ENCODE measurements around the gene SUCO. TPM values are rescaled to one million over a fixed set of nuclear protein-coding genes. Genes with fewer than 3 reads are reported as not detected.

The SUCO gene
- total and polyA plus RNA-seq, 2 of the 8 experiments (the other 6 are each of a cell fraction or from before 2014, with no cell fraction given): 8.3 to 35.8 TPM

GRCh38 chr1:172661107-172661506 lies 128.2 kb downstream of the SUCO start (continued):
- no peak for TF ChIP-seq CHD7 (IDR thresholded peaks at IDR 0.05; ENCODE audit: insufficient replicate concordance, low read length)
- no peak for TF ChIP-seq TCF12 (IDR thresholded peaks at IDR 0.05; ENCODE audit: low read depth, low read length)
- TF ChIP-seq JUN (IDR thresholded peaks at IDR 0.05; ENCODE audit: low read depth, low read length): no peak
- TF ChIP-seq MAFK (IDR thresholded peaks at IDR 0.05; ENCODE audit: low read depth, low read length): no peak
- TF ChIP-seq FOSL1 (IDR thresholded peaks at IDR 0.05; ENCODE audit: insufficient read depth, low read depth, low read length): no peak
- TF ChIP-seq TBP (IDR thresholded peaks at IDR 0.05; ENCODE audit: low read depth, low read length): no peak
- TF ChIP-seq RNF2 (IDR thresholded peaks at IDR 0.05; ENCODE audit: borderline replicate concordance, low read depth, low read length, missing control alignments, poor library complexity, severe bottlenecking): no peak
- no peak for TF ChIP-seq USF2 (IDR thresholded peaks at IDR 0.05; ENCODE audit: low read length)
- TF ChIP-seq YY1 (IDR thresholded peaks at IDR 0.05; ENCODE audit: low read depth, low read length): no peak
- TF ChIP-seq SP2 (IDR thresholded peaks at IDR 0.05; ENCODE audit: low read length): no peak
- no peak for TF ChIP-seq GABPA (IDR thresholded peaks at IDR 0.05; ENCODE audit: borderline replicate concordance, insufficient read depth, low read length)
